Chondrocyte (in vitro differentiated cells): ENCODE results near the gene MUC16. TPM values are rescaled to one million over a fixed set of nuclear protein-coding genes. Genes with fewer than 3 reads are reported as not detected.

Source experiments
- DNase-seq: peaks from one replicate; pipeline ENCODE4 v3.0.0; 2021; ENCODE audit warnings: mixed read lengths, low spot score
- H3K27ac Mint-ChIP-seq: one replicate; pipeline ENCODE4 v1.8.0; 2021; ENCODE audit warnings: mild to moderate bottlenecking, moderate library complexity, mixed read lengths; ENCODE audit not compliant: unreplicated experiment
- H3K27me3 Mint-ChIP-seq: 2 replicates; pipeline ENCODE4 v1.8.0; 2021; ENCODE audit warnings: low read depth, mixed read lengths
- H3K36me3 Mint-ChIP-seq: 2 replicates; pipeline ENCODE4 v1.8.0; 2021; ENCODE audit warnings: low read depth, mixed read lengths
- H3K4me1 Mint-ChIP-seq: 2 replicates; pipeline ENCODE4 v1.8.0; 2021; ENCODE audit warnings: low read depth, mild to moderate bottlenecking, mixed read lengths
- H3K4me3 Mint-ChIP-seq: one replicate; pipeline ENCODE4 v1.8.0; 2021; ENCODE audit warnings: mild to moderate bottlenecking, moderate library complexity, mixed read lengths; ENCODE audit not compliant: unreplicated experiment
- H3K9me3 Mint-ChIP-seq: 2 replicates; pipeline ENCODE4 v1.8.0; 2021; ENCODE audit warnings: low read depth, mixed read lengths
- CTCF ChIP-seq: fragments of 200-600 bp; sonication (generic); IDR thresholded peaks from 2 replicates; pipeline ENCODE4 v1.5.0; 2021; ENCODE audit warnings: antibody characterized with exemption, mild to moderate bottlenecking, moderate library complexity
- total RNA-seq: library from RNA; stranded (reverse); gene quantifications from 3 replicates; pipeline ENCODE4 v1.2.1, GENCODE V29; 2021

Gene MUC16
- total RNA-seq, 1 donor from 2014 or later, result not detected

- DNase-seq, result no peak
- no peak overlapping the region for H3K4me3 Mint-ChIP-seq
- no peak for TF ChIP-seq CTCF
- peaks cover 8% of the 10 kb centered on the region for H3K9me3 Mint-ChIP-seq
- H3K27me3 Mint-ChIP-seq, result no peaks in the 10 kb centered on the region
- H3K4me1 Mint-ChIP-seq, result no peaks in the 10 kb centered on the region
- H3K27ac Mint-ChIP-seq, result no peak overlapping the region
- H3K36me3 Mint-ChIP-seq, result no peaks in the 10 kb centered on the region
Observed at GRCh38 chr19:9018163-9018875, 8.1 kb upstream of the MUC16 start.

GRCh38 chr19:9014803-9015202 lies 4.6 kb upstream of the MUC16 start:
- Mint-ChIP-seq H3K27me3 (no peaks in the 10 kb centered on the region), H3K4me1 (no peaks in the 10 kb centered on the region), H3K27ac (no peak overlapping the region), H3K4me3 (no peak overlapping the region), H3K36me3 (no peaks in the 10 kb centered on the region), H3K9me3 (peaks cover 9% of the 10 kb centered on the region)
- no peak for DNase-seq
- TF ChIP-seq CTCF, result no peak

GRCh38 chr19:9013988-9014387 lies 3.8 kb upstream of the MUC16 start:
- Mint-ChIP-seq H3K36me3 (no peaks in the 10 kb centered on the region), H3K4me1 (no peaks in the 10 kb centered on the region), H3K4me3 (no peak overlapping the region), H3K27me3 (no peaks in the 10 kb centered on the region), H3K27ac (no peak overlapping the region), H3K9me3 (peaks cover 9% of the 10 kb centered on the region)
- TF ChIP-seq CTCF, result no peak
- no peak for DNase-seq

- Mint-ChIP-seq H3K9me3 (peaks cover 9% of the 10 kb centered on the region), H3K27ac (no peak overlapping the region), H3K36me3 (no peaks in the 10 kb centered on the region), H3K27me3 (no peaks in the 10 kb centered on the region), H3K4me3 (no peak overlapping the region), H3K4me1 (no peaks in the 10 kb centered on the region)
- DNase-seq, result no peak
- TF ChIP-seq CTCF, result no peak
Observed at GRCh38 chr19:9011875-9012274, 1.7 kb upstream of the MUC16 start.

DNA sequence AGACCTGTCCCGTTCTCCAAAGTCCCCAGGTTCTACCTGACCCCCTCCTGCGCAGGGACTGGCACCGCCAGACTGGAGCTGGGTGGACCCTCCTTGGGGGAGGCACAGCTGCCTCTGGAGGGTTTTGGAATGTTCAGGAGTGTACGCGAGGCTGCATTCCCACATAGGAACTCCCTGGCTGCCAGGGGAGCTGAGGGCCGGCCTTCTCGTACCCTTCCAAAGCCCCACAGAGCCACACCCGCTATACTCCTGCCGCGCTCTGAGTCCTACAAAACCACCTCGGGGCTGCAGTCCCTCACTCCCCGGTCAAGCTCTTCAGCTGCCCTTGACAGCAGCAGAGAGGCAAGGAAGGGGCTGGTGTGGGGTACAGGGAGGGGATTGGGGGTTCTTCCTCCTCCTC lies 484 bp upstream of the MUC16 start:
- TF ChIP-seq CTCF, result no peak
- H3K27ac Mint-ChIP-seq, result no peak overlapping the region
- peaks cover 12% of the 10 kb centered on the region for H3K9me3 Mint-ChIP-seq
- no peaks in the 10 kb centered on the region for H3K36me3 Mint-ChIP-seq
- H3K4me1 Mint-ChIP-seq, result no peaks in the 10 kb centered on the region
- H3K27me3 Mint-ChIP-seq, result no peaks in the 10 kb centered on the region
- H3K4me3 Mint-ChIP-seq, result no peak overlapping the region
- DNase-seq, result no peak
